HEK293 (cell line): ENCODE data around the gene UCN2.

Experiments
- BCL6B ChIP-seq: fragments of 450-650 bp; formaldehyde crosslinking; IDR thresholded peaks from 2 replicates; pipeline ENCODE4 v1.5.1; 2017; ENCODE audit warnings: missing biosample characterization, missing genetic modification characterization
- CTCF ChIP-seq: fragments of 450-650 bp; formaldehyde crosslinking; IDR thresholded peaks from 2 replicates; pipeline ENCODE4 v1.5.1; 2016; ENCODE audit warnings: missing biosample characterization, missing genetic modification characterization
- KLF1 ChIP-seq: fragments of 450-650 bp; formaldehyde crosslinking; IDR thresholded peaks from 2 replicates; pipeline ENCODE4 v1.5.1; 2016; ENCODE audit warnings: missing biosample characterization, missing genetic modification characterization
- KLF9 ChIP-seq: fragments of 450-650 bp; formaldehyde crosslinking; IDR thresholded peaks from 2 replicates; pipeline ENCODE4 v1.5.1; 2016; ENCODE audit warnings: missing biosample characterization, missing genetic modification characterization, low read depth
- MZF1 ChIP-seq: fragments of 450-650 bp; formaldehyde crosslinking; IDR thresholded peaks from 2 replicates; pipeline ENCODE4 v1.5.1; 2017; ENCODE audit warnings: missing biosample characterization, missing genetic modification characterization, borderline replicate concordance
- OSR2 ChIP-seq: fragments of 450-650 bp; formaldehyde crosslinking; IDR thresholded peaks from 2 replicates; pipeline ENCODE4 v1.5.1; 2016; ENCODE audit warnings: missing biosample characterization, missing genetic modification characterization
- PATZ1 ChIP-seq: fragments of 450-650 bp; formaldehyde crosslinking; IDR thresholded peaks from 2 replicates; pipeline ENCODE4 v1.5.1; 2016; ENCODE audit warnings: missing biosample characterization, missing genetic modification characterization
- REST ChIP-seq: fragments of 450-650 bp; formaldehyde crosslinking; IDR thresholded peaks from 2 replicates; pipeline ENCODE4 v1.5.1; 2016; ENCODE audit warnings: missing biosample characterization, missing genetic modification characterization
- SCRT1 ChIP-seq: fragments of 450-650 bp; formaldehyde crosslinking; IDR thresholded peaks from 2 replicates; pipeline ENCODE4 v1.5.1; 2016; ENCODE audit warnings: missing biosample characterization, missing genetic modification characterization, borderline replicate concordance
- SP3 ChIP-seq: fragments of 450-650 bp; formaldehyde crosslinking; IDR thresholded peaks from 2 replicates; pipeline ENCODE4 v1.5.1; 2016; ENCODE audit warnings: missing biosample characterization, missing genetic modification characterization
- YY1 ChIP-seq: fragments of 450-650 bp; formaldehyde crosslinking; IDR thresholded peaks from 2 replicates; pipeline ENCODE4 v1.5.1; 2018; ENCODE audit warnings: missing biosample characterization, missing genetic modification characterization
- YY2 ChIP-seq: fragments of 450-650 bp; formaldehyde crosslinking; IDR thresholded peaks from 2 replicates; pipeline ENCODE4 v1.5.1; 2016; ENCODE audit warnings: missing biosample characterization, missing genetic modification characterization
- ZBTB17 ChIP-seq: fragments of 450-650 bp; formaldehyde crosslinking; IDR thresholded peaks from 2 replicates; pipeline ENCODE4 v1.5.1; 2016; ENCODE audit warnings: missing biosample characterization, missing genetic modification characterization
- ZBTB20 ChIP-seq: fragments of 450-650 bp; formaldehyde crosslinking; IDR thresholded peaks from 2 replicates; pipeline ENCODE4 v1.5.1; 2016; ENCODE audit warnings: missing biosample characterization, missing genetic modification characterization
- ZBTB8A ChIP-seq: fragments of 450-650 bp; formaldehyde crosslinking; IDR thresholded peaks from 2 replicates; pipeline ENCODE4 v1.5.1; 2016; ENCODE audit warnings: missing biosample characterization, missing genetic modification characterization
- ZEB2 ChIP-seq: fragments of 450-650 bp; formaldehyde crosslinking; IDR thresholded peaks from 2 replicates; pipeline ENCODE4 v1.5.1; 2016; ENCODE audit warnings: missing biosample characterization, missing genetic modification characterization
- ZFHX2 ChIP-seq: fragments of 450-650 bp; formaldehyde crosslinking; conservative IDR thresholded peaks from 2 replicates; pipeline ENCODE4 v1.5.1; 2016; ENCODE audit warnings: missing biosample characterization, missing genetic modification characterization
- ZIC2 ChIP-seq: fragments of 450-650 bp; formaldehyde crosslinking; IDR thresholded peaks from 2 replicates; pipeline ENCODE4 v1.5.1; 2016; ENCODE audit warnings: missing biosample characterization, missing genetic modification characterization
- ZNF10 ChIP-seq: fragments of 450-650 bp; formaldehyde crosslinking; IDR thresholded peaks from 2 replicates; pipeline ENCODE4 v1.5.1; 2017; ENCODE audit warnings: missing biosample characterization, missing genetic modification characterization
- ZNF155 ChIP-seq: fragments of 450-650 bp; formaldehyde crosslinking; IDR thresholded peaks from 2 replicates; pipeline ENCODE4 v1.5.1; 2016; ENCODE audit warnings: missing biosample characterization, missing genetic modification characterization
- ZNF341 ChIP-seq: fragments of 450-650 bp; formaldehyde crosslinking; IDR thresholded peaks from 2 replicates; pipeline ENCODE4; 2016; ENCODE audit warnings: low read depth, missing biosample characterization, missing genetic modification characterization
- ZNF501 ChIP-seq: fragments of 450-650 bp; formaldehyde crosslinking; IDR thresholded peaks from 2 replicates; pipeline ENCODE4 v1.5.1; 2016; ENCODE audit warnings: missing biosample characterization, missing genetic modification characterization
- ZNF785 ChIP-seq: fragments of 450-650 bp; formaldehyde crosslinking; IDR thresholded peaks from 2 replicates; pipeline ENCODE4 v1.5.1; 2016; ENCODE audit warnings: missing biosample characterization, missing genetic modification characterization
- ZSCAN5A ChIP-seq: fragments of 450-650 bp; formaldehyde crosslinking; IDR thresholded peaks from 2 replicates; pipeline ENCODE4 v1.5.1; 2016; ENCODE audit warnings: missing biosample characterization, missing genetic modification characterization
- ZXDB ChIP-seq: fragments of 450-650 bp; formaldehyde crosslinking; IDR thresholded peaks from 2 replicates; pipeline ENCODE4 v1.5.1; 2016; ENCODE audit warnings: missing biosample characterization, missing genetic modification characterization

Gene UCN2

GRCh38 chr3:48609088-48610005 lies 45.8 kb upstream of the UCN2 start, which contains the start of gene UQCRC1 (continued):
- TF ChIP-seq CTCF (tag by site-specific recombination) (peak; percentile 92), ZEB2 (tag by site-specific recombination) (peak; percentile 58), YY2 (tag by site-specific recombination) (peak; percentile 96), ZFHX2 (peak; percentile 75), KLF9 (tag by site-specific recombination) (peak; percentile 43), ZXDB (peak; percentile 65), SP3 (tag by site-specific recombination) (peak; percentile 58), ZBTB8A (0 out of 2 replicates have a peak, but pooled peaks have one; percentile 8), ZNF10 (tag by site-specific recombination) (no peak), OSR2 (tag by site-specific recombination) (no peak), ZIC2 (tag by site-specific recombination) (no peak), YY1 (tag by site-specific recombination) (peak; percentile 91), ZNF785 (0 out of 2 replicates have a peak, but pooled peaks have one; percentile 56), ZBTB17 (tag by site-specific recombination) (peak; percentile 29), ZBTB20 (tag by site-specific recombination) (peak; percentile 62; the same call in 1 of the 2 replicates), ZNF501 (tag by site-specific recombination) (peak; percentile 65; the same call in 1 of the 2 replicates), KLF1 (tag by site-specific recombination) (0 out of 2 replicates have a peak, but pooled peaks have one; percentile 20), MZF1 (tag by site-specific recombination) (no peak), ZSCAN5A (tag by site-specific recombination) (peak; percentile 40; the same call in 1 of the 2 replicates), ZNF341 (tag by site-specific recombination) (peak; percentile 40; the same call in 1 of the 2 replicates), SCRT1 (tag by site-specific recombination) (peak; percentile 94), BCL6B (tag by site-specific recombination) (no peak), PATZ1 (tag by site-specific recombination) (peak; percentile 67; the same call in 1 of the 2 replicates), ZNF155 (tag by site-specific recombination) (no peak), REST (tag by site-specific recombination) (peak; percentile 46)
